Activated T-cell treated with anti-CD3 and anti-CD28 coated beads for 48 hours (primary cell): ENCODE results near the gene GAS2L2.

Experiments
- DNase-seq: peaks from one replicate; pipeline ENCODE4 v3.0.0-alpha.2; 2020; ENCODE audit warnings: low read depth

Gene GAS2L2

DNA sequence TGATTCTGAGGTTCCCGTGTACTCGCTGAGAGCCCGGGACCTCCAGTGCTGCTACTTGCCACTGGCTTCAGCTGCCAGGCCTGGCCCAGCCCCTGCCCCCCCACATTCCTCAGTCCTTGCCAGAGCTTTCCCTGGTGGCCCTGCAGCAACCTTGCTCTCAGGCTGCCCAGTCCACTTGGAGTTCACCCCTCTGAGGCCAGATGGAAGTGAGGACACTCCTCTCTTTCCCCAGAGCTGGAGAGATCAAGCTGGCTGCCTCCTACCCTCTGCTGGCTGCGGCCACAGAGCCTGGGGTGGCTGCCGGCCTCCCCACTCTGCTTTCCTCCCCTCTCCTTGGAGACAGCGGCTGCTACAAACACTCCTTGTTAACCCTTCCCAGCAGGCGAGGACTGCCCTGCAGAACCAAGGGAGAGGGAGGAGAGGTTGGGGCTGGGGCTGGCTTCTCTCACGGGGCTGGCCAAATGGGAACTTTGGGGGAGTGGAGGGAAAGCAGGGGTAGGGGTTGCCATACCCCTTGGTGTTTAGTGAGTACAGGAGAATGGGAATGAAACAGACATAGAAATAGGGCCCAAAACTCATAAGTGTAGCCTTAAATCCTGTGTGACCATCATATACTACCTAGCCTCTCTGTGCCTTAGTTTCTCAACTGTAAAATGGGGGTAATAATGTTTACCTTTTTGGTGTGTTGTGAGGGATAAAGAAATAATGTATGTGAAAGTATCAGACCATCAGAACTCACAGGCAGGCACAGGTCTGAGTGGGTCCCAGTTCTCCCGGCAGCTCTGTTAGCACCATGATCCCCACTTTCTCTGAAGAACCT is at the start of gene GAS2L2:
GAS2L2 (minus strand) TSS at position 295 of the 820 bp plus-strand sequence. CDS start 389 bp downstream, outside the sequence.
- no peak for DNase-seq

DNA sequence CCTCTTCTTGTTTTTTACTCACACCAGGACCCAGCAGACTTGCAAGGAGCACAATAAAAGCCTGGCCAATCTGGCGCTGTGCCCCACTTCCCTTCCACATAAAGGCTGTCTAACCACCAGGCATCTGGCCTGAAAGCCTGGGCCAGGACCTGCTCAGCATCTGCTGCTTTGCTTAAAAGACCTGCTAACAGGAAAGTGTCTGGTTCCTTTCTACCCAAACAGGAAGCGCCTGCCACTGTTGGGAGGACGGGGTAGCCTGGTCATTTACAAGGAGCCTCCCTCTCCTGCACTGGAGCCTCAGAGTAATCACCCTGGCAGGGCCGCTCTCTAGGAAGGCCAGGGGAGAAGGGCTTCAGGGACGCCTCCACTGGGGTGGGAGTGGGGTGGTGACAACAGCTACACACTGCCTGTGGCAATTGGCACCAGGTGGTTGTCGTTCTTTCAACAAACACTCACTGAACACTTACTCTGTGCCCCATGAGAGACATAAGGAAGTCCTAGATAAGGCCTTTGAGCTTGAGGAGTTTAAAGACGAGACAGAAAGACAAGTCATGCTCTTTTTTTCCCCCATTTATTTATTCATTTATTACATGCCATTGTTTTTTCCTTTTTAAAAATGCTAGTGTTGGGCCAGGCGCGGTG is 48.7 kb upstream of the GAS2L2 start:
- no peak for DNase-seq

DNA sequence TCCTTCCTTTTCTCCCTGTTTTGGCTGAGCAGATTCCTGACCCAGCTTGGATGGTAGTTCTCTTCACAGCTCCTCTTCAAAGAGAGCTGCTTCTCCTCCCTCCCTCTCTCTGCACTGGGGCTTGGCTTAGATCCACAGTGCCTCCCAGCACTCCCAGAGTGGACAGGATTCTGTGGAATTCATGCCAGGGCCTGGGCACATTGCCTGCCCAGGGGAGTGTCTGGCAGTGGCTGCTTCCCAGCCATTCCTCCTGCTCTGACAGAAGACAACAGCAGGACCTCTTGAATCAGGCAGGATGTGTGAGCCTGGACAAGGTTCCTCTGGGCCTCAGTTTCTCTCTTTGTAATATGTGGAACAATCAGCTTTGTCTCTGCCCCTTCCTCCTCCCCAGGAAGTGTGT is 46.9 kb upstream of the GAS2L2 start:
- no peak for DNase-seq

DNA sequence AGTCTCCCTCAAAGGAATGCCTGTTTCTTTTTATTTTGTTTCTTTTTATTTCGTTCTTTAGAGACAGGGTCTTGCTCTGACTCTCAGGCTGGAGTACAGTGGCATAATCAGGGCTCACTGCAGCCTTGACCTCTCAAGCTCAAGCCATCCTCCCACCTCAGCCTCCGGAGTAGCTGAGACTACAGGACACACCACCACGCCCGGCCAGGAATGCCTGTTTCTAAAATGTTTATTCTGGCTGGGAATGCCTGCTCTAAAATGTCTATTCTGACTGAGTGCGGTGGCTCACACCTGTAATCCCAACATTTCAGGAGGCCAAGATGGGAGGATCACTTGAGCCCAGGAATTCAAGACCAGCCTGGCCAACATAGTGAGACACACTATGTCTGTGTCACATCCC is 44.9 kb upstream of the GAS2L2 start:
- DNase-seq = no peak

DNA sequence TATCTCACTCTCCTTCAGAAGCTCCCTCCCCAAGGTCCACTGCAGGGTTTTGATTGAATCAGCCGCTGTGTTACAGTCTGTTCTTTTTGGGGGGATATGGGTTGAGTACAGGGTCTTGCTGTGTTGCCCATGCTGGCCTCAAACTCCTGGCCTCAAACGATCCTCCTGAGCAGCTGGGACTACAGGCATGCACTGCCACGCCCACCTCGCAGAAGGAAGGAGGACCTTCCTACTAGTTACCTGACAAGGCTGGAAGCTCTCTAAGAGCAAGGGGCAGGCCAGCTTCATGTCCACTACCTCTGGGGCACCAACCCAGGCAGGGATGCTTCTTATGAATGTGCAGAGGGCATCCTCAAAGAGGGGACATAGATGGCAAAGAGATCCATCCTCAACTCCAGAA is 44.3 kb upstream of the GAS2L2 start:
- no peak for DNase-seq

DNA sequence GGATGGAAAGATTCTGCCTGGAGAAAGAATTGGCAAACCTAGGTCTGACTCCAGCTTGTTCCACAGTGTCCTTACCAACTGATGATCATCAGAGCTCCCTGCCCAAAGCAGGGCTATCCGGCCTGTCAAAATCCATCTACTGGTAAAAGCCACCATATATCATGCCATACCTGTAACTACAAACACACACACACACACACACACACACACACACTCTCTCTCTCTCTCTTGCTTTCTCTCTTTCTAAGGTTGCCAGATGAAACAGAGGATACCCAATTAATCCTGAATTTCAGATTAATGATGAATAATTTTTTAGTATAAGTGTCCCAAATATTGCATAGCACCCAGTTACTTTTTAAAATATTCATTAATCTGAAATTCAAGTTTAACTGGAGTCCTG is 43.9 kb upstream of the GAS2L2 start:
- DNase-seq = no peak

DNA sequence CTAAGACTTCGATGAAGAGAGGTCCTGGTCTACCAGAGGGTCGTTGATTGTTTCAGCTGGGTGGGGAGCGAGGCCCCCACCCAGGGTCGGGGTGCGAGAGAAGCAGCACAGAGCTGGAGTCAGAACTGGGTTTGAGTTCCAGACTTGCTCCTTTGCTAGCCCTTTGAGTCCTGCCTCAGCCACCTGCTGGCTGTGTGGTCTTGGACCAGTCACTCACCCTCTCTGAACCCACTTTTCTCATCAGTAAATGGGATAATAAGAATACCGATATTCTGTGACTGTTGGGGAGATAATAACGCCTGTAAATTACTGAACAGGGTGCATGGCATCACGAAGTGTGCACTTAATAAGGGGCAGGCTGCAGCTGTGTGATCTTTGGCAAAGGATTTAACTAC is 42.8 kb upstream of the GAS2L2 start:
- DNase-seq = no peak

DNA sequence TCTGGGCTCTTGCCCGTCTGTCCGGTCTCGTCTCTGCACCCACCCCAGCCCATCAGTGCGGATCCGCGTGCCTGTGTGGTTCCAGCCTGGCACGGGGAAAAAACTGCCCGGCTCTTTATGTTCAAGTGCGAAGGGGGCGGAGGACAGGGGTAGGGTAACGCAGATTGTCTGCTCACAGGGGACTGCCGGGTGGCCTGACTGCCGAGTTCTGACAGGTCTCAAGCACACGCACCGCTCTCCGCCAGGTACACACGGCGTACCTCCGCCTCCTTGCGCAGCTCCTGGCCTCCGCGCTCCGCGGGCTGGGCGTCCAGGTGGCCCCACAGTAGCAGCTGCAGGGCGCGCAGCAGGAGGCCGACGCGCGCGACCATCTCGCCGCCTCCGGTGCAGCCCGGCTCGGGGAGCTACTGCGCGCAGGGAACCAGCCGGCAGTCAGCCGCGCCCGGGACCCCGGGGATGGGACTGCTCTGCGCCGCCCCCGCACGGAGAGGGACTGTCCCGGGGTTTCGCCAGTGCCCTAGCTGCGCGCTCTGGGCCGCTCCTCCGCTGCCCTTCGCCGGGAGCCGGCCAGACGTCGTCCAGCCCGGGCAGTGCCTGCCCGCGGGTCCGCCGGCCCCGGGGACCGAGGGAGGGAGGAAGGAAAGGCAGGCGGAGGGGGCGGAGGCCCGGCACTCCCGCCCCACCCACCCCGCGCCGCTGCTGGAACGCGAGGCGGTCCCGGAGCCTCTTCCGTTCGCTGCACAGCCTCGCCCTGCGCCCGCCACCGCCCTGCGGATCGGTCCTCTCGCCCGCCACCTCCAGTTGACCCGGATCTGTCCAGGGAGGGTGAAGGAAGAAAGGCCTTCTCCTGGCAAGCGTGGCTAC is 42.2 kb upstream of the GAS2L2 start, which contains the start of gene MMP28:
MMP28 (minus strand) TSS at position 635 of the 864 bp plus-strand sequence; CDS start at position 371, 264 bp downstream.
- DNase-seq = peak; percentile 35

DNA sequence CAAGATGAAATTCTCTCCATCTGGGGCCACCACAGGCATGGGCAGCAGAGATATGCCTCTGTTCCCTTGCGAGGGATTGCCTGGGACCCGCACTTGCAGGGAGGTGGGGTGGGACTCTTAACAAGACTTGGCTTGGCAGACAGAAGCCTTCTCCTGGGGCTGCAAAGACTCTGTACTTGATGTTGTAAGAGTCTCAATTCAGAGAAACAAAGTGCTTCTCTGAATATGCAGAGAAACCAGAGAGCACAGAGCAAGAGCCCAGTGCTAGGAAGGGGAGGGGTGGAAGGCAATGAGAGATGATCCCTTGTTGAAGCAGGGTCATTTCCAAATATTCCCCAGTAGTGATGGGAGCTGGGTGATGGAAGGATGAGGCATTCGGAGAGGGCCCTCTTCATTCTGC is 40.2 kb upstream of the GAS2L2 start:
- no peak for DNase-seq

DNA sequence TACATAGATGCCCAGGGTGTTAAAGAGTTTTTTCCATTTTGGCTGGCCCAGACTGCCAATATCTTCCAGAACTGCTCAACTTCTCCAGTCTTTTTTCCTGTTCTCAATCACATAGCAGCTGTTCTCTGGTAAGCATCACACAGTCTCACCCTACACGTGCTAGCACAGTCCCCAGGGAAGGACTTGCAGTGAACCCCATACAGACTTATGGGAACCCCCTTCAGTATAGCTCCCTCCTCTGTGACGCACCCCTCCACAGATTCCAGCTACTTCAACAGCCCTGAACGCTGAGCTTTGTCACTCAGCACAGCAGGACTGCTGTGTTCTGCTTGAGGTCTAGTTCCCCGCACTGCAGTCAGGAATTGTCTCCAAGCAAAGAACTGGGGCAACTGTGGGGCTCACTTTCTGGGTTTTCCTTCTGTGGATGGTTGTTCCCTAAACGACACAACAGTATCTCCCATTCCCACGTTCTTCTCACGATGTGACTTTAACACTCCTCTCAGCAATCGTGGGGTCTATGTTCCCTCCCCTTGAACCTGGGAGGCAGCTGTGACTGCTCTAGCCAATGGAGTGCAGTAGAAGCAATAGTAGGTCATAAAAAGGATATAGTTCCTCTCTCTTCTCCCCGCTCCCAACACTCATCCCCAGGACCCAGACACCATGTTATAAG is 38.8 kb upstream of the GAS2L2 start:
- no peak for DNase-seq

DNA sequence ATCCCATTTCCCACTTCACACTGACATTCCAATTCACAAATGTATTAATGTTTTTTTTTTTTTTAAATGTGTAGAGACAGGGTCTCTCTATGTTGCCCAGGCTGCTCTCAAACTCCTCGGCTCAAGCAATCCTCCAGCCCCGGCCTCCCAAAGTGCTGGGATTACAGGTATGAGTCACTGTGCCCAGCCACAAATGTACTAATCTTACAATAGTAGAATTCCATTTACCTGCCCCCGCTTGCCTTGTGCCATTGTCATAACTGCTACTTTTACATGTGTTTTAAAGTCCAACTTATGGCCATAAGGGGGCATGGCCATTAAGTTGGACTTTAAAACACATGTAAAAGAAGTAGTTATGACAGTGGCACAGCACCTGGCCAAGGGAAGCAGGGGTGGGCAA is 37.8 kb upstream of the GAS2L2 start:
- DNase-seq = no peak

DNA sequence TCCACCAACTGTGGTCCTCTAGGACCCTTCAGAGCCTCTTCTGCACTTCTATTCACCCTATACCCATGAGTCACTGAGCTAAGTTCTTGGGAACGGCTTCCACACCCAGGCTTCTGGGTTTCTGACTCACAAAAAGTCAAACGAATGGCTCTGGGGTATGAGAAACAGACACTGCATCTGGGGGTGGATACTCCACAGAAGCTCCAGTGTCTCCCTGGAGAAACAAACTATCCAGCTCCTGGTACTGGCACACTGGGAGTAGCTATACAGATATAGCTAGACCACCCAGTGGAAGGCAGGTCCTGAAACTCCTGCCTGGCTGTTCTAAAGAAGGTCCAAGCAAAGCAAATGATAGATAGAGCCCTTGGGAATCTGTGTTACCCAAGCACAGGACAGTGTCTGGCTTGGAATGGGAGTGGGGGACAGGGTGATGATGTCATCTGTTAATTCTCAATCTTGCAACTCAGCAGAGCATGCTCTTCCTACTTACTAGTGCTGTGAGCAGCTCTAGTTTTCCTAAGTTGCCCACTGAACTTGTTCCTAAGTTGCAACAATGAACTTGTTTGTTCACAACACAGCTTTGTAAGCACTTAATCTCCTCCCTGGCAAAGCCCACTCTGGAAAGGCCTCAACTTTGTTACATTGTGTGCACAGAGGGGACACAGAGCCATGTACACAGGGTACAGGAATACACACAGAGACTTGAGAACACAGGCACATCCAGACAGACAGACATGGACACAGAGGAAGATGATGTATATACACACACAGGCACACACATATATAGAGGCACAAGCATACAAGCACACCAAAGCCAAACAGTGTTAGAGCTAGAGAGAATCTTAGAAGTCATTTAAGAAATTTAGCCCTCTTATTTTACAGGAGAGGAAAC is 35.7 kb upstream of the GAS2L2 start:
- no peak for DNase-seq

DNA sequence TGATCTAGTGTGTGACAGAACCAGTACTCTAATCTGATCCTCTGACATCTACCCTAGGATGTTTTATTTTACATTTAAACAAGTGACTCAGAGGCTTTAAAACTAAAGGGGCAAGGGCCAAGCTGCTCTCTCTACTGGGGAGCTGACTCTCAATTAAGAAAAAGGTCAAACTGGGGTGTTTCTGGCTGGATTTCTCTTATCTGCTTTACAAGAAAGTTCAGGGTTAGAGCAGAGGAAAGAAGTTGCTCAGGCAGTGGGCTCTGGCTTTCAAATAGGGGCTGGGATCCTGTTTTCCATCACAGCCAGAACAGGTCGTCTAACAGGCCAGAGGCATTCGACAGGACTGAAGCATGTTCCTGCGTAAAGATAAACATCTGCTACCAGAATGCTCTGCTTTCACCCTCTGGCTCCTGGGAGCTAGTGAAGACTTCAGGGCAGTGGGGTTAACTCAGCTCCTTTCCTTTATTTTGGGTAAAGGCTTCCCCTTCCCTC is 33.9 kb upstream of the GAS2L2 start:
- no peak for DNase-seq

DNA sequence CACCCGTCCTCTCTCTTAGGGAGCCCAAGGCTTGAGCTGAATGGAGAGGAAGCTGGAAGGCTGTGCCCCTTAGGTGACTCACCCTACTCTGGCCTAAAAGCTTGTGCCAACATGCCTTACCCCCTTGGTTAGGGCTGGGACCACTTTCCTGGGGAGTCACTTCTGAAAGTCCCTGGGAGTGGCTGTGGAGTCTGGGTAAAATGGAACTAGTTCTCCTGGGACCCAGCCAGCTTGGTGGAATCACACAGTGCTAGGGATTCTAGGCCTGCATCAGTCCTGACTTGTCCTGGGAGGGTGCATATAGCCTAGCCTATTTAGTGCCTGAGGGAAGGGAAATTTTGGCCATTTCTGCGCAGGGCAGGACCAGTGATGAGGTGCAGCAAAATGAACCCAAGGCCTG is 31.9 kb upstream of the GAS2L2 start:
- DNase-seq = no peak

DNA sequence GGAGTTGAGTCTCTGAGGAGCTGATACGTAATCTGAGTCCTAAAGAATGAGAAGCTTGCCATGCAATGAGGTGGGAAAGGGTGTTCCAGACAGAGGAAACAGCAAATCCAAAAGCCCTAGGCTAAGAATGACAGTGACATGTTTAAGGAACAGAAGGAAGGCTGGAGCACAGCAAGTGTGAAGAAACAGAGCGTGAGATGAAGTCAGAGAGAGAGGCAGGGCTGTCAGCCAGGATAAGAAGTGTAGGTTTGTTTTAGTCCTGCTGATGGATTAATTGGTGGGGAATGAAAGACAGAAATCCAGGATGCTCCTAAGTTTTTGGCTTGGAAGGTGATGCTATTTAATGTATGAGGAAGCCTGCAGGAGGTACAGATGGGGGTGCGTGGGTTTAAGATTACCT is 27.9 kb upstream of the GAS2L2 start:
- DNase-seq = no peak

DNA sequence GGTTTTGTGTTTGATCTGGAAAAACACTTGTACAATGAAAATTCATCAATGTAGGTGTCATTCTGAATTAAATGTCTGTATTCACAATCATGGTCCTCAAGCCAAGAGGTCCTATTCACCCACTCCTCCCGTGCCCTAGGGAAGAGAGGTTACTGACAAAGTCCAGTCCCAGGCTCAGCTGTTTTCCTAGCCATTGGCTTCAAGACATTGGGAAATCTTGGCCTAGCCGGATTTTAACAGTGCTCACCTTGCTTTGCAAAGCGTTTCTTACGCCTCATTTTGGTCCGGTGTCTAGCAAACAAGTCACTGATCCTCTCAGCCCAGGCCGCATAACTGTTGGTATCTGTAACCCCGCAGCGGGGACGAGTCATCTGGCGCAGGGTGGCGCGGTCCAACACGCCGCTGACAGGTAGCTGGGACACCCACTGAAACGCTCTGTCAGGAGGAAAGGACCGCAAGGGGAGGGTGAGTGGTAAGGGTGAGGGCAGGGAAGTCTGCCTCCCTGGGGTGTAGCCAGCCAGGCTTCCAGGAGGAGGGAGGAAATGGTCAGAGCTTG is 25.7 kb upstream of the GAS2L2 start:
- no peak for DNase-seq

DNA sequence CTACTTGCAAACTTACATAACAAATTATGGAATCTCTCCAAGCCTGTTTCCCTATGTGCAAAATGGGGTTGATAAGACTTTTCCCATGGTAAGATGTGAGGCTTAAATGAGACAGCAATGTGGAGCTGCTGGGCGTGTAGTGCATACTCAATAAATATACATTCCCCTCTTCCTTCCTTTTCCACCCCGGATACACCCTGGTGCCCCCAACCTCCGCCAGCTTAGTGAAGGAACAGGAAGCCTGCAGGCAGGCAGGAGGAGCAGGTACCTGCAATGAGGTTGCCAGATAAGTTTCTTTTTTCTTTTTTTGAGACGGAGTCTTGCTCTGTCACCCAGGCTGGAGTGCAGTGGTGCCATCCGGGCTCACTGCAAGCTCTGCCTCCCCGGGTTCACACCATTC is 22.5 kb upstream of the GAS2L2 start:
- DNase-seq = no peak

DNA sequence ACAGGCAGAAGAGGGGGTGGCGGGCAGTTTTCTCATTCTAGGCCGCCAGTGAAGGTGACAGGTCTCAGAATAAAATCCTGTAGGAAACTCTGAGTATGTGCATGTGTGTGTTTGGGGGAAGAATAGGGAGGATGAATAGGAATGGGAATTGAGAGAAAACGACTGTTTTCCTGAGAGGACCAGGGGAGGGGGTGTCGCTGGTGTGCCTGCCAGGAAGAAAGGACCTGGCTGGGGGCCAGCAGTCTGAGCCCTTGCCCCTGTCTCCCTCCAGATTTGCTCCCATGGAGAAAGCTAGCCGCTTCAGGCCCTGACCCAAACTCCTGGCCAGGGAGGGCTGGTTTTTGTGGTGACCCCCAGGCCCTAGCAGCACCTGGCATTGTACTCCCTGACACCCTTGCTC is 22.0 kb upstream of the GAS2L2 start:
- DNase-seq = no peak

DNA sequence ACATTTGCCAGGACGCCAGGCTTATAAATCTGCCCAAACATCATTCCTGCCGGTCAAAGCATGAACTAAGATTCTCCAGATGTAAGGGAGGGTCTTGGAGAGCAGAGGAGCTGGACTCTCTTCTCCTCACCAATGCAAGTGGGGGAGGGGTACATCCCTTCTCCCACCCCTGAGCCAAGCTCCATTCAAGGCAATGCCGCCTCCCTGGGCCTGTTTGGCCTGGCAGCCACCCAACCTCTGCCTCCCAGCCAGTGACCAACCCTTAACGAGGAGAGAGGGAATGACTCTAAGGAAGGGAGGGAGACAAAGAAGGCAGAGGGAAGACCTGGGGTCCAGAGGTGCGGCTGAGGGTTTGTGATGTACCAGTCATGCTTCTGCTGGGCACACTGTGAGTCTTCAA is 21.5 kb upstream of the GAS2L2 start:
- DNase-seq = no peak

DNA sequence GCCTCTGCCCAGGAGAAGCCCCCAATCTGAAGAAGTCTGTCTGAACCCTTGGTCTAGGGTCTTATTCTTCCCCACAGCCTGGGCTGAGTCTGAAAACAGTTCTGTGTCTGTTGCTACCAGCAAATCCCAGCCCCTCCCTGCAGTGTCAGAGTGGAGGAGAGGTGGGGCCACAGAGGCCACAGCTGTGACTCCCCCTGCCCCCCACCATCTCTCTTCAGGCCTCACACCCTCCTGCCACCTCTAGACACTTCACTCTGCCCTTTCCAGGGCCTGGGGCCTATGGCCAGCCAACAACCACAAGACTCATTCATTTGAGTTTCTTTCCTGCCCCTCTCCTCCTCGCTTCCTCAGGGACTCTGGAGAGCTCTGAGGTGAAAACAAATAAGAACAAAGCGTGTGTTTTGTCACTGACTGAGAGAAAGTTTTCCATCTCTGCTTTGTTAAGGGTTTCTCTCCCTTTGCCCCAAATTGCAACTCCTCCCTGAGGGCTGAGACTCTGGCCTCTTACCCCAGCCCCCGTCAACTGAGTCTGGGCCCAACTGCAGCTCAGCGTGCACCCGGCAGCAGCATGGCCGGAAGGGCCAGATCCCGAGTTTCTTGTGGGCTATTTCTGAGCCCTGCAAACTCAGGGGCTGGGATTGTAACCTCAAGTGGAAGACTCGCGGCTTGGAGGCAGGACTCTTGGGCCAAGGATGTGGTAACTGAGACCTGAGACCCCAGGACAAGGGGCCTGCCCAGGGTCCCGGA is 20.8 kb upstream of the GAS2L2 start:
- DNase-seq = no peak
